ENCODE data around the gene TMEM139. TPM values are rescaled to one million over a fixed set of nuclear protein-coding genes. Genes with fewer than 3 reads are reported as not detected.
"Not testable (repeated sequence)": the region's sequence is repeated elsewhere in the genome, so short reads cannot be mapped to it uniquely, and the experiment has no call there.

TMEM139 gene
- polyA plus RNA-seq, 1 donor: 36.2 TPM

- no peak overlapping the region for H3K4me3 ChIP-seq (ENCODE audit: low read length)
- WGBS (ENCODE audit: insufficient coverage, low lambda C conversion rate): 80% methylated on average over 1 of the region's 4 CpGs
- H3K27ac ChIP-seq (ENCODE audit: low read length): no peak overlapping the region
- H3K36me3 ChIP-seq (ENCODE audit: control insufficient read depth, insufficient read depth, low read length): no peaks in the 10 kb centered on the region
- H3K4me1 ChIP-seq (ENCODE audit: control insufficient read depth, insufficient read depth, low read length): peaks cover 4% of the 10 kb centered on the region
- H3K9me3 ChIP-seq (ENCODE audit: control insufficient read depth, low read depth, low read length): no peaks in the 10 kb centered on the region
- DNase-seq: no peak
- no peaks in the 10 kb centered on the region for H3K27me3 ChIP-seq (ENCODE audit: control insufficient read depth, insufficient read depth, low read length)
Measured at GRCh38 chr7:143256932-143257331, 27.8 kb upstream of the TMEM139 start.

- Histone ChIP-seq H3K36me3 (ENCODE audit: control insufficient read depth, insufficient read depth, low read length) (no peaks in the 10 kb centered on the region), H3K9me3 (ENCODE audit: control insufficient read depth, low read depth, low read length) (no peaks in the 10 kb centered on the region), H3K4me1 (ENCODE audit: control insufficient read depth, insufficient read depth, low read length) (peaks cover 4% of the 10 kb centered on the region), H3K27me3 (ENCODE audit: control insufficient read depth, insufficient read depth, low read length) (no peaks in the 10 kb centered on the region), H3K4me3 (ENCODE audit: low read length) (no peak overlapping the region), H3K27ac (ENCODE audit: low read length) (no peak overlapping the region)
- WGBS (ENCODE audit: insufficient coverage, low lambda C conversion rate): 82% methylated on average over 2 of the region's 5 CpGs
- DNase-seq: no peak
Measured at GRCh38 chr7:143257501-143257900, 27.3 kb upstream of the TMEM139 start.

- DNase-seq: peak in 1 of 2 donors; percentile 34
- Histone ChIP-seq H3K36me3 (ENCODE audit: control insufficient read depth, insufficient read depth, low read length) (no peaks in the 10 kb centered on the region), H3K4me3 (ENCODE audit: low read length) (no peak overlapping the region), H3K9me3 (ENCODE audit: control insufficient read depth, low read depth, low read length) (no peaks in the 10 kb centered on the region), H3K27ac (ENCODE audit: low read length) (peak overlapping the region; percentile 47), H3K27me3 (ENCODE audit: control insufficient read depth, insufficient read depth, low read length) (no peaks in the 10 kb centered on the region), H3K4me1 (ENCODE audit: control insufficient read depth, insufficient read depth, low read length) (peaks cover 4% of the 10 kb centered on the region)
- no CpG with 5 or more reads among the region's 2 CpGs for WGBS (ENCODE audit: insufficient coverage, low lambda C conversion rate)
Measured at GRCh38 chr7:143258831-143259230, 25.9 kb upstream of the TMEM139 start.

- no peak overlapping the region for H3K4me3 ChIP-seq (ENCODE audit: low read length)
- WGBS (ENCODE audit: insufficient coverage, low lambda C conversion rate): no CpG with 5 or more reads among the region's 2 CpGs
- H3K36me3 ChIP-seq (ENCODE audit: control insufficient read depth, insufficient read depth, low read length): peaks cover 2% of the 10 kb centered on the region
- H3K27ac ChIP-seq (ENCODE audit: low read length): peak overlapping the region; percentile 52
- no peaks in the 10 kb centered on the region for H3K27me3 ChIP-seq (ENCODE audit: control insufficient read depth, insufficient read depth, low read length)
- peaks cover 9% of the 10 kb centered on the region for H3K4me1 ChIP-seq (ENCODE audit: control insufficient read depth, insufficient read depth, low read length)
- H3K9me3 ChIP-seq (ENCODE audit: control insufficient read depth, low read depth, low read length): no peaks in the 10 kb centered on the region
- peak; percentile 60 to 71 for DNase-seq
Measured at GRCh38 chr7:143259765-143260164, 25.0 kb upstream of the TMEM139 start.

GRCh38 chr7:143261901-143262300 lies 22.9 kb upstream of the TMEM139 start:
- no peak for DNase-seq
- Histone ChIP-seq H3K27ac (ENCODE audit: low read length) (no peak overlapping the region), H3K36me3 (ENCODE audit: control insufficient read depth, insufficient read depth, low read length) (peaks cover 10% of the 10 kb centered on the region), H3K27me3 (ENCODE audit: control insufficient read depth, insufficient read depth, low read length) (no peaks in the 10 kb centered on the region), H3K4me3 (ENCODE audit: low read length) (no peak overlapping the region), H3K4me1 (ENCODE audit: control insufficient read depth, insufficient read depth, low read length) (peaks cover 13% of the 10 kb centered on the region), H3K9me3 (ENCODE audit: control insufficient read depth, low read depth, low read length) (no peaks in the 10 kb centered on the region)
- WGBS (ENCODE audit: insufficient coverage, low lambda C conversion rate): no CpG with 5 or more reads among the region's 1 CpG

GRCh38 chr7:143263266-143264195 lies 21.2 kb upstream of the TMEM139 start, which contains the start of gene GSTK1:
Gene GSTK1, plus strand, starts transcription at chr7:143263441. Its CDS starts 73 bp downstream, at chr7:143263514.
- no peaks in the 10 kb centered on the region for H3K27me3 ChIP-seq (ENCODE audit: control insufficient read depth, insufficient read depth, low read length)
- peak; percentile 66 to 92 for DNase-seq
- peaks cover 26% of the 10 kb centered on the region for H3K36me3 ChIP-seq (ENCODE audit: control insufficient read depth, insufficient read depth, low read length)
- H3K4me3 ChIP-seq (ENCODE audit: low read length): peak within 1 kb of the TSS; percentile 87
- peak within 1 kb of the TSS; percentile 95 for H3K27ac ChIP-seq (ENCODE audit: low read length)
- no peaks in the 10 kb centered on the region for H3K9me3 ChIP-seq (ENCODE audit: control insufficient read depth, low read depth, low read length)
- no CpG with 5 or more reads among the region's 48 CpGs for WGBS (ENCODE audit: insufficient coverage, low lambda C conversion rate)
- H3K4me1 ChIP-seq (ENCODE audit: control insufficient read depth, insufficient read depth, low read length): peaks cover 20% of the 10 kb centered on the region

GRCh38 chr7:143264196-143264568 lies 20.6 kb upstream of the TMEM139 start:
- not testable (repeated sequence) for H3K27me3 ChIP-seq (ENCODE audit: control insufficient read depth, insufficient read depth, low read length); DNase-seq; H3K9me3 ChIP-seq (ENCODE audit: control insufficient read depth, low read depth, low read length)
- H3K4me1 ChIP-seq (ENCODE audit: control insufficient read depth, insufficient read depth, low read length): peaks cover 26% of the 10 kb centered on the region
- peak overlapping the region; percentile 95 for H3K27ac ChIP-seq (ENCODE audit: low read length)
- peak overlapping the region; percentile 87 for H3K4me3 ChIP-seq (ENCODE audit: low read length)
- WGBS (ENCODE audit: insufficient coverage, low lambda C conversion rate): no CpG with 5 or more reads among the region's 15 CpGs
- H3K36me3 ChIP-seq (ENCODE audit: control insufficient read depth, insufficient read depth, low read length): peaks cover 31% of the 10 kb centered on the region

- H3K27ac ChIP-seq (ENCODE audit: low read length): no peak overlapping the region
- no peak for DNase-seq
- H3K27me3 ChIP-seq (ENCODE audit: control insufficient read depth, insufficient read depth, low read length): no peaks in the 10 kb centered on the region
- no peaks in the 10 kb centered on the region for H3K9me3 ChIP-seq (ENCODE audit: control insufficient read depth, low read depth, low read length)
- 78% methylated on average over 4 of the region's 15 CpGs for WGBS (ENCODE audit: insufficient coverage, low lambda C conversion rate)
- no peak overlapping the region for H3K4me3 ChIP-seq (ENCODE audit: low read length)
- peaks cover 38% of the 10 kb centered on the region for H3K36me3 ChIP-seq (ENCODE audit: control insufficient read depth, insufficient read depth, low read length)
- H3K4me1 ChIP-seq (ENCODE audit: control insufficient read depth, insufficient read depth, low read length): peaks cover 30% of the 10 kb centered on the region
Measured at GRCh38 chr7:143265017-143265693, 19.6 kb upstream of the TMEM139 start.

GRCh38 chr7:143269251-143269650 lies 15.5 kb upstream of the TMEM139 start:
- peak; percentile 53 to 74 for DNase-seq
- no peaks in the 10 kb centered on the region for H3K27me3 ChIP-seq (ENCODE audit: control insufficient read depth, insufficient read depth, low read length)
- H3K9me3 ChIP-seq (ENCODE audit: control insufficient read depth, low read depth, low read length): no peaks in the 10 kb centered on the region
- no CpG with 5 or more reads among the region's 5 CpGs for WGBS (ENCODE audit: insufficient coverage, low lambda C conversion rate)
- peaks cover 30% of the 10 kb centered on the region for H3K4me1 ChIP-seq (ENCODE audit: control insufficient read depth, insufficient read depth, low read length)
- H3K4me3 ChIP-seq (ENCODE audit: low read length): no peak overlapping the region
- peak overlapping the region; percentile 67 for H3K27ac ChIP-seq (ENCODE audit: low read length)
- peaks cover 38% of the 10 kb centered on the region for H3K36me3 ChIP-seq (ENCODE audit: control insufficient read depth, insufficient read depth, low read length)

GRCh38 chr7:143271240-143271639 lies 13.5 kb upstream of the TMEM139 start:
- H3K27ac ChIP-seq (ENCODE audit: low read length): no peak overlapping the region
- no CpG with 5 or more reads among the region's 1 CpG for WGBS (ENCODE audit: insufficient coverage, low lambda C conversion rate)
- H3K36me3 ChIP-seq (ENCODE audit: control insufficient read depth, insufficient read depth, low read length): peaks cover 30% of the 10 kb centered on the region
- H3K27me3 ChIP-seq (ENCODE audit: control insufficient read depth, insufficient read depth, low read length): no peaks in the 10 kb centered on the region
- no peak overlapping the region for H3K4me3 ChIP-seq (ENCODE audit: low read length)
- H3K4me1 ChIP-seq (ENCODE audit: control insufficient read depth, insufficient read depth, low read length): peaks cover 21% of the 10 kb centered on the region
- no peak for DNase-seq
- no peaks in the 10 kb centered on the region for H3K9me3 ChIP-seq (ENCODE audit: control insufficient read depth, low read depth, low read length)
